GM18517 (cell line): ENCODE measurements around the gene MYRIP.
A peak's percentile ranks its signal among the peaks of the same experiment; 100 is the strongest.

ENCODE experiments used
- ATAC-seq: cut with Tn5 transposase; IDR thresholded peaks from one replicate; pipeline ENCODE4 v1.9.1; 2021; ENCODE audit warnings: mild to moderate bottlenecking, moderate library complexity; ENCODE audit not compliant: unreplicated experiment

MYRIP gene

DNA sequence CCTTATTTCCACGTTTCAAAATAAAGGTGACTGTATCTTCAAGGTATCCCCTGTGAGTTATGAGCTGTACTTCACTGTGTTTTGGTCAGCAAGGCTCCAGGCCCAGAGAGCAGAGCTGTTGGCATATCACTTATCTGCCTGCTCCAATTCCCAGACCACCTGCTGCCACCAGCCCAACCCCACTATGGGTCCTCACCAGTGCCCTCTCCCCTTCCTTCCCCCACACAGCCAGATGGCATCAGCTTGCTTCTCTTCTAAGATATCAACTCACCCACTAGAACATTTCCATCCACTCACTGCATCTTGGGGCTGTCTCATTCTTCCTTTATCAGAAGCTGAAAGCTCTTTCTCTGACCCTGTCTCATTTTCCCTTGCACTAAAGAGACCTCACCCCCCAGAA, 363.2 kb downstream of the MYRIP start:
- no peak for ATAC-seq

GRCh38 chr3:40173227-40173721, 363.9 kb downstream of the MYRIP start:
- ATAC-seq: no peak

DNA sequence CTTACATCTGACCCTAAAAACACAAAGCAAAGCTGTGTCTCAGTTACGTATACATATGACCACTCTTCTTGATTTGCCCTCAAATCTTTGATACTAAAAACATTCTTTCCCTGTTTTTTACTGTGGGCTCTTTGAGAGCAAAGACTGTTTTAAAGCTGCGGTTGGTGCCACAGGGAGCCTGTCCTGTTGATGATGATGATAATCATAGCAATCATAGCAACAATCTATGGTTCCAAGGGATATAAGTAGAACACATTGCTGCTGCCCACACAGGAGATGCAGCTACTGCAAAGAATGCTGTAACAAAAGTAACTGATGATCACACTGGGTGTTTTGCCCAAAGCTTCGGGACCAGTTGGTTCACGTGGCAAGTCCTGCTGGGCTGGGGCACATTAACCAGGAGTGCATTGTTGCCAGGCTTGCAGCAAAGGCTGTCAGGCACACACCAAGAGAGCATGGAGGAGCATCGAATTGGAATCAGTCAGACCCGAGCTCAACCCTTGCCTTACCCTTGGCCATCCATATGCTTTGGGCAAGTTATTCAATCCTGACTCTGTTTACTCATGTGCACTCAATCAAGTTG, 368.7 kb downstream of the MYRIP start:
- no peak for ATAC-seq

DNA sequence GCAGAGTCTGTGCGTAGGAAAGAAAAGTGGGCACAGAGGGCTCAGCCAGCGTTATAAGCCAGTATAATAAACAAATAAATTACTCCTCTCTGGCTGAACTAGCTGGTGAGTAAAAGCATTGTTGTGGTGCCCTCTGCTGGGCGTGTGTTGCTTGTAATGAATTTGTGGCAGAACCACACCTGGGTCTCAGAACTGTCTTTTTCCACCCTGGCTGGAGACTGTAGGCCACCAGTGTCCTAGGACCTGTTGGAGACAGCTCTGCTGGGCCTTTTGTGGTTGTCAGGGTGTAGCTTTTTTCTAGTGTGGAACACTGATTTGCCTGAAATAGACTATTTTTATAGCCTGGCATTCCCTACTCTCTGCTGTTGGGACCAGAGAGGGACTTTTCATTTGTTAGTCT, 369.6 kb downstream of the MYRIP start:
- no peak for ATAC-seq

DNA sequence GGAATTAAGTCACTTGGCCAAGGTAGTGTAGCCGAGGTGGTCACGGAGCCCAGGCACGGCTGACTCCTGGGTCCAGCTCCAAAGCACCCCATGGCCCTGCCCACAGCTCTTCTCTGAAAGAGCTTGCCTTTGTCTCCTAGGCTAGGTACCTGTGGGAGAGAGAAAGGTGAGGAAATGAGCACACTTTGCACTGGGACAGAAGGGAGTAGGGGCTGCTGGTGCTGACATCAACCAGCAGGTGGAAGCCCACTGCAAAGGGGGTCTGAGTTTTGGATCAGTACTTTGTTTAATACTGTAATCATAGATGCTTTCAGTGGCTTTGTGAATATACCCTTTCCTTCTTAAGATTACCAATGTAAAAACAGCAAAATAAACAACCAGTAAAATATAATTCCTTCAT, 371.8 kb downstream of the MYRIP start:
- no peak for ATAC-seq

DNA sequence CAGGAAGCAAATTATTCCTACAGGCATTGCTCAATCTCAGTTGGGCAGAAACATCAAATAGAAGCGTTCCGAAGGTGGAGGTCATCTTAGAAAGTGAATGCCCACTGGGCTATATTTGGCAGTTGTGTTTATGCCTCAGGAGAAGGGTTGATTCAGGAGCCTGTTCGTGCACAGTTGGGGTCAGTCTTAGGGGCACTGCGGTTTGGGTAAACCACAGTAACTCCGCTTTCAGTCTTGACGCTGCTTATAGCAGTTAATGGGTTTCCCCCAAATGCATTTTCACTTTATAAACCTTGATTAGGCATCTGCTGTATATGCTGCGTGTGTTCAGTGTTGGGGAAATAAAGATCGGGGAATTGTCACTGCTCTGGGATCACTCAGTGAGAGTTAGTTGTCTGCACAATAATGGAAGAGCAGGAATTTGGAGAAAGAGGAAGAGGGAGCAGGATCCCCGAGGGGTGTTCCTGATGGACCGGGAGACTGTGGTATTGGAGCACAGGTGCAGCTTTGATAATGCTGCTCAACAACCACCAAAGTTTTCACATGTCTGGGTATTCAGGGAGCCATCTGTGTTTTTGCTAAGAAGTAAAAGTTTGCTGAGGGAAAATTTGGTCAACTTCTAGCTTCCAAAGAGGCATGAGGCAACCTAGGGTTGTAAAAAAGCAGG, 375.8 kb downstream of the MYRIP start:
- peak; percentile 82 for ATAC-seq

- no peak for ATAC-seq
These were observed 377.1 kb downstream of the MYRIP start for GRCh38 chr3:40186508-40186907.

GRCh38 chr3:40187945-40188344, 378.5 kb downstream of the MYRIP start:
- peak; percentile 59 for ATAC-seq

DNA sequence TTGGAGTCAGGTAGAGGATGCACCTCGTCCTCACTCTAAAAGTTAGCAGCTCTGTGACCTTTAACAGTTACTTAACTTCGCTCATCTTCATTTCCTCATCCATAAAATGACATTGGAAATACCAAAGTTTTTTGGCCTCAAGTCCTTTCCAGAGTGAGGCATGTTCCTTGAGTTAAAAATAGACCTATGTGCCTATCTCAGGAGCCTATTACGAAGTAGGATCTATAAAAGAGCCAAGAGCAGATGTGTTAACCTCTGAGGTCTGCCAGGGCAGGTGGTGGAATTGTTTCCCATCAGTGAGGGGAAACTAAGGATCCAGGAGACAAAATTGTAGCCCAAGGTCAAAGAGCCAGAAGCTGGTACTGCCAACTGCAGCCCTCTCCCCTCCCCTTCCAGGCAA, 379.7 kb downstream of the MYRIP start:
- ATAC-seq: no peak

DNA sequence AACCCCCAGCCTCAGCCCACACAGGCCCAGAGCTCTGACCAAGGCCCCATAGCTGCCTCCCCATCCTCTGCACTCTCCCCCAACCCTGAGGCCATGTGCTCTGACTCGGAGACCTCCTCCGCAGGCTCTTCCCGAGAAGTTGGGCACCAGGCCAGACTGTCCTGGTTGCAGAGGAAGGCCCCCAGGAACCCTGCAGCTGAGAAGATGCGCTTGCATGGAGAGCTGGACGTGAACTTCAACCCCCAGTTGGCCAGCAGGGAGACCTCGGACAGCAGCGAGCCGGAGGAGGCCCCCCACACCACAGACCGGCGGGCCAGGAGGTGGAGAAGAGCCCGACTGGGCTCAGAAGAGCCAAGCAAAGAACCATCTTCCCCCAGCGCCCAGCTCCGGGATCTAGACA, 380.6 kb downstream of the MYRIP start:
- ATAC-seq: no peak

GRCh38 chr3:40191251-40191650, 381.8 kb downstream of the MYRIP start:
- no peak for ATAC-seq

DNA sequence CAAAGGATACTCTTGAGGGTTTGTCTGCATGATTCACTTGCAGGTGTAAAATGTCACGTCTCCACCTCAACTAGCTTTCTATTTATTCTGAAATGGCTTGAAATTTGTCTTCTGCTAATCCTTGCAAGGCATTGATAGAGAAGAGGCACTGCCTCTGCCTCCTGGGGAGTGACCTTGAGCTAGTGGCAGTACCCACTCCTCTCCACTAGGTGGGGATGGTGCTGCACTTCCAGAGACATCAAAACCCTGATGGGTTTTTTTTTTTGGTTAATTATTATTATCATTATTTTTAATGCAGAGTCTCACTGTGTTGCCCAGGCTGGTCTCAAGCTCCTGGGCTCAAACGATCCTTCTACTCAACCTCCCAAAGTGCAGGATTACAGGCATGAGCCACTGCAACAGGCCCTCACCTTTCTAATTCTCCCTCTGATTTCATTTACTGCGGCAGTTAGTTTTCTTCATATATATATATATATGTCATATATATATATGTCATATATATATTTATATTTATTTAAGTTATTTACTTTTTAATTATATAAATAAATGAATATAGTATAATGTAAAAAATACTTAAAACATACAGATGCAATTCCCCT, 382.5 kb downstream of the MYRIP start:
- ATAC-seq: peak; percentile 57

DNA sequence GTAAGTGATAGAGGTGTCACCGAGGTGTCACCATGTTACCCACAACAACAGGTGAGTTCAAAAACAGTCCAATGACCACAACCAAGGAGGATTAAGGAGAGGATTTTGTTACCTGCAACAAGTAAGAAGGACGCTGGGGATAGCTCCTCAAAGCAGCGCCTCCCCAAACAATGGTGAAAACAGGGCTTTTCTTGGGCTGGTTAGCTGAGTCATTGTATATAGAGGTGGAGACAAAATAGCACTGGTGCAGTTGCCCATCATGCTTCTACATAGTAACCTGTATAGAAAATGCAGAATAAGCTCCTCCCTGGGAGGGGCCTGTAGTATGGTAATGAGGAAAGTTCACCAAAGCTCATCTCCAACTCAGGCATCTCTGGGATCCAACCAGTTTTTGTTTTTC, 383.2 kb downstream of the MYRIP start:
- ATAC-seq: no peak

- ATAC-seq: no peak
These were observed 387.6 kb downstream of the MYRIP start for GRCh38 chr3:40196966-40197365.

DNA sequence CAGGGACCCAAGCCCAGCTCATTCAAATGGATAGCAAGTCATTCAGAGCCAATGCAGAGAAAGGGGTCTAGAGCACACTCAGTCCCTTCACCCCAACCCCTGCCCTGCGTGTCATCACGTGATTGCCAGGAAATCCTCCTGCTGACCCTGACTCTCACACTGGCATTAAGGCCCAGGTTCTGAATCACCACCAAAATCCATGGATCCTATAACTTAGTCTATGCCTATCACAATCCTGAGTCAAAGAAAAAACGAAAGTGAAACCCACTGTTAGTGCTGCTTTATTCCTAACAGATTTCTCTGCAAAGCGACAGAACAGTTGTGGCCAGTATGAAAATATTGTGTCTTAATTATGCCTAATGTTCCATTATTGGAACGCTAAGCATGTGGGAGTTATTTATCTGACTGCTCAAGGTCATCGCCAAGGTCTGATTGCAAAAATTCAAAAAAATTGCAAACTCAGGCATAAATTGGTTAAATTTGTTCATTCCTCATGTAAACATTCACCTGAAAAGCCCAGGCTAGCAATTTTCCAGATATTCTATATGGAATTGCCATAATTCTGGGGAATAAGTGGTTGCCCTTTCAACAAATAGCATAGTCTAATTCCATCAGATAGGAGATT, 391.4 kb downstream of the MYRIP start:
- no peak for ATAC-seq

- no peak for ATAC-seq
These were observed 392.4 kb downstream of the MYRIP start for GRCh38 chr3:40201770-40202169.

- no peak for ATAC-seq
These were observed 397.1 kb downstream of the MYRIP start for GRCh38 chr3:40206522-40206921.

DNA sequence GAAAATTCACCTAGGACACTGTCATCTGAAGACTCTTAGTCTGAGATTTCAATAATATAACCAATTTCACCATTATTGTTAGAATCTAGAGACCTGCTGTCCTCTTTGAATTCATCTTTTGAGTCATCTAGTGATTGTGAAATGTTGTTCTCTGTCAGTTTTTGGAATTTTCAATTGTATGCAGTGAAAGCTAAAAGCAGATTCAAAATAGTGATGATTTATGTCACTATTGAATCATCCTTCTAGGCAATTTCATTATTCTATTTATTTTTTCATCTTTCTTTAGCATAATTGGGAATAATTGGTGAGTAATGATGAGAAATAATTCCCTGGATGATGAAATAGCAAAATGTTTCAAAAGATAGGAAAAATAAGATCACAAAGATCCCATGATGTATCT, 398.4 kb downstream of the MYRIP start:
- no peak for ATAC-seq

GRCh38 chr3:40208251-40208650, 398.8 kb downstream of the MYRIP start:
- ATAC-seq: no peak

DNA sequence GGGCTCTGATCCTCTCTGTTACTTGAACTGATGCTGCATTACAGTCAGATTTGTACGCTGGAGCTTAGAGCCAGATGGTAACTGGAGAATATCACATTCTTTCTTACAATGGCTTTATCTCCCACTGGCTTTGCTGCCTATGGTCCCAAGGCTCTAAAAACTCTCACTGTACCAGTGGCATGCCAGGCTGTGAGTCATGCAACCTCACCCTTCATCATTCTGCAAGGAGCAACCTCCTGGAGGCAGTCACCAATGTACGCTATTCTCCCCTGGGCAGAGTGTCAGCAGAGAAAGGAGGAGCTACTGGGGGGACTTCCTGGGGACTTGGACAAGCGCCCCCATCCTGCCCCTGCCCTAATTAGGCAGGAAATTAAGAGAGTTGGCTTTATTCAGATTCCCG, 402.2 kb downstream of the MYRIP start:
- ATAC-seq: no peak

- no peak for ATAC-seq
These were observed 404.1 kb downstream of the MYRIP start for GRCh38 chr3:40213556-40213955.

DNA sequence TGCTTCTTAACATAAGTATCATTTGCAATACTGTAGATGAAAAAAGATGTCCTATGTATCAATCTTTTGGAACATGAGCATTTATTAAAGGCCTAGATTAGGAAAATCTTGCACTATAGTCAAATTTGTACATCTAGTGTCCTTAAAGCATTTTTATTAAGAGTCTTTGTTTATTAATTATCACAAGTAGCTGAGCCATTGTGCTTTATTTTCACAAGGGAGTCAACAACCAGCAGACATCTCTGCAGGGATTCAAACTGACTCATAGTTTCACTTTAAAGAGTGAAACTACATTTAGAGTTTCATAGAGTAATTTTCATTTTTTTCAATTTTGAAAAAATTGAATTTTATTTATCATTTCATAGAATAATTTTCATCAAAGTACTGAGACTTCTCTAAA, 405.6 kb downstream of the MYRIP start:
- no peak for ATAC-seq
